ENCODE results near the gene PDCD1. TPM values are rescaled to one million over a fixed set of nuclear protein-coding genes. Genes with fewer than 3 reads are reported as not detected.

The PDCD1 gene
- total RNA-seq, 4 donors from 2014 or later: 0.37 to 4.8 (median 0.68) TPM

DNA sequence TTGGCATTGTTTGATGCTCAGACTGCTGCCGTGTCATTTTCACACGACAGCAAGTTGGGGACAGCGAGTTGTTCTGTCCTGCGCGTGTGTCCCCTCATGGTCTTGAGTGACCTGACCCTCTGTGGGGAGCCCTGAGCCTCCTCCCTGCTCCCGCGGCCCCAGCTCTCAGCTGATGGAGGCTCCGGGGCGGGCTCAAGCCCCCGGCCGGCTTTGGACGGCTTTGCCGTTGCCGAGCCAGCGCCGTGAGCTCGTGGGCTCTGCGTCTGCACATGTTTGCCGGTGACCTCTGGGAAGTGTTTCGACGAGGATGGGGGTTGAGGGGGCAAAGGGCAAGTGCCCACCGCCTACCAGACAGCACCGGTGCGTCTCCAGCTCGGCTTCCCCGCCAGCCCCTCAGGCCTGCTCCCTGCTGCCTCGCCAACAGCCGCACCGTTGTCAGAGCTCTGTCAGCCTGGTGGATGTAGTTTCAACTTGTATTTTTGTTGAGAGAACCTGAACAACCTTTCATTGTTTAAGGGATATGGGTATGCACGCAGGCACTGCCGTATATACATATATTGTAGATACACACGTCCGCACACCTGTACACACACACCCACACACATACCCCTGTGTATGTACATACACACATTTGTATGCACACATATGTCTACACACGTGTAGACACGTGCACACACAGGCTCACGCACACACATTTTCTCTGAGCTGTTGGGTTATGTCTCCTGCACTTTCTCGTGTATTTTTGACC is 13.7 kb downstream of the PDCD1 start:
- ATAC-seq (ENCODE audit: low FRiP score) (no peak), DNase-seq (ENCODE audit: low spot score) (no peak)
- TF ChIP-seq, protein P1, sequence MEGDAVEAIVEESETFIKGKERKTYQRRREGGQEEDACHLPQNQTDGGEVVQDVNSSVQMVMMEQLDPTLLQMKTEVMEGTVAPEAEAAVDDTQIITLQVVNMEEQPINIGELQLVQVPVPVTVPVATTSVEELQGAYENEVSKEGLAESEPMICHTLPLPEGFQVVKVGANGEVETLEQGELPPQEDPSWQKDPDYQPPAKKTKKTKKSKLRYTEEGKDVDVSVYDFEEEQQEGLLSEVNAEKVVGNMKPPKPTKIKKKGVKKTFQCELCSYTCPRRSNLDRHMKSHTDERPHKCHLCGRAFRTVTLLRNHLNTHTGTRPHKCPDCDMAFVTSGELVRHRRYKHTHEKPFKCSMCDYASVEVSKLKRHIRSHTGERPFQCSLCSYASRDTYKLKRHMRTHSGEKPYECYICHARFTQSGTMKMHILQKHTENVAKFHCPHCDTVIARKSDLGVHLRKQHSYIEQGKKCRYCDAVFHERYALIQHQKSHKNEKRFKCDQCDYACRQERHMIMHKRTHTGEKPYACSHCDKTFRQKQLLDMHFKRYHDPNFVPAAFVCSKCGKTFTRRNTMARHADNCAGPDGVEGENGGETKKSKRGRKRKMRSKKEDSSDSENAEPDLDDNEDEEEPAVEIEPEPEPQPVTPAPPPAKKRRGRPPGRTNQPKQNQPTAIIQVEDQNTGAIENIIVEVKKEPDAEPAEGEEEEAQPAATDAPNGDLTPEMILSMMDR (IDR thresholded peaks at IDR 0.05): no peak

DNA sequence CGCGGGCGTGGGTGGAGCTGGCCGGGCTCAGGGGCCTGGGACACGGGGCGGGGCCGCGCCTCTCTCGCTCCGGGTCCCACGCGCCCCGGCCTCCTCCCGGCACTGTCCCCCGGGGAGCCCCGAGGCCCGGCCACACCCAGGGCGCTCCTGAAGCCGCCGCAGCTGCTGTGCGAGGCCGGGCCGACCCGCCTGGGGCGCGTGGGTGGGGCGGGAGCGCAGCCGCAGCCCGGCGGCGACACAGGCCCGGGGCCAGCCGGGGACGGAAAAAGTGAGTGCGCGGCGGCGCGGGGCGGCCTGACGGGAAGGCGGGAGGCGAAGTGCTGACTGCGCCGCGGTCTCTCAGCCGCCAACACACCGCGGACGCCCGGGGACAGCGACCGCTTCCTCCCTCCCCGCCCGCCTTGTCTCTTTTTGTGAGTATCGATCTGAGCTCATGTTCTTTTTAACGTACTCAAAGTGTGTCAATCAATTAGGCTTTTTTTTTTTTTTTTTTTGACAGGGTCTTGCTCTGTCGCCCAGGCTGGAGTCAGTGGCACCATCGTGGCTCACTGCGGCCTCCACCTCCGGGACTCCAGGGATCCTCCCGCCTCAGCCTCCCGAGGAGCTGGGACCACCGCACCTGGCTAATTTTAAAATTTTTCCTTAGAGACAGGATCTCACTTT is 14.5 kb downstream of the PDCD1 start:
- DNase-seq (ENCODE audit: low spot score) (peak; percentile 52), ATAC-seq (ENCODE audit: low FRiP score) (peak; percentile 85)

GRCh38 chr2:241843321-241844065 is 15.2 kb downstream of the PDCD1 start:
- ATAC-seq (ENCODE audit: low FRiP score): peak; percentile 12
- TF ChIP-seq, protein P1 (IDR thresholded peaks at IDR 0.05): no peak
- DNase-seq (ENCODE audit: low spot score): no peak

More for the DNA sequence above, 14.5 kb downstream of the PDCD1 start:
- TF ChIP-seq, protein P1 (IDR thresholded peaks at IDR 0.05): no peak

GRCh38 chr2:241842620-241843211 is 16.0 kb downstream of the PDCD1 start:
- TF ChIP-seq, protein P1 (IDR thresholded peaks at IDR 0.05): no peak
- ATAC-seq (ENCODE audit: low FRiP score): peak; percentile 39
- DNase-seq (ENCODE audit: low spot score): no peak

- no peak for ATAC-seq (ENCODE audit: low FRiP score)
- TF ChIP-seq, protein P1 (IDR thresholded peaks at IDR 0.05): no peak
- DNase-seq (ENCODE audit: low spot score): no peak
Measured at GRCh38 chr2:241842067-241842415, 16.7 kb downstream of the PDCD1 start.

- TF ChIP-seq, protein P1 (IDR thresholded peaks at IDR 0.05): no peak
- ATAC-seq (ENCODE audit: low FRiP score): no peak
- DNase-seq (ENCODE audit: low spot score): no peak
Measured at GRCh38 chr2:241841181-241842066, 17.3 kb downstream of the PDCD1 start.

All from omental fat pad (tissue), 4 donors.